Kidney epithelial cell (primary cell): ENCODE data around the gene EMD. TPM values are rescaled to one million over a fixed set of nuclear protein-coding genes. Genes with fewer than 3 reads are reported as not detected.
"Not testable (repeated sequence)": the region's sequence is repeated elsewhere in the genome, so short reads cannot be mapped to it uniquely, and the experiment has no call there.

Experiments
- DNase-seq: peaks from one replicate; pipeline ENCODE4 v3.0.0-alpha.2; 2010; ENCODE audit warnings: low read depth
- H3K27me3 ChIP-seq: 2 replicates; pipeline ENCODE4 v1.6.0; 2011; ENCODE audit warnings: low read length; ENCODE audit not compliant: control insufficient read depth, insufficient read depth
- H3K36me3 ChIP-seq: 2 replicates; pipeline ENCODE4 v1.5.1; 2011; ENCODE audit warnings: low read length; ENCODE audit not compliant: control insufficient read depth, insufficient read depth
- H3K4me3 ChIP-seq: 2 replicates; pipeline ENCODE4 v1.5.1; 2011; ENCODE audit warnings: low read depth, mild to moderate bottlenecking, control low read depth, low read length
- CTCF ChIP-seq: IDR thresholded peaks from 2 replicates; pipeline ENCODE4 v1.5.1; 2011; ENCODE audit warnings: mild to moderate bottlenecking, moderate library complexity, low read length, control low read depth, inconsistent platforms; ENCODE audit not compliant: insufficient read depth, poor library complexity, severe bottlenecking
- total RNA-seq: library from RNA; depleted of rRNA; stranded (reverse); fragments of >200 nt; gene quantifications from 2 replicates; pipeline ENCODE4 v1.2.3, GENCODE V29; 2015

The EMD gene
- total RNA-seq, 1 donor from 2014 or later = 56.2 TPM

- DNase-seq = peak; percentile 71
- Histone ChIP-seq H3K36me3 (peaks cover 2% of the 10 kb centered on the region), H3K4me3 (peak within 1 kb of the TSS; percentile 96), H3K27me3 (no peaks in the 10 kb centered on the region)
- TF ChIP-seq CTCF = no peak
Measured at GRCh38 chrX:154397888-154398667, 19.0 kb downstream of the EMD start, which contains the start of gene RPL10. TSS of gene RPL10 (plus strand) at chrX:154398377. CDS start at chrX:154398520, 143 bp downstream.

DNA sequence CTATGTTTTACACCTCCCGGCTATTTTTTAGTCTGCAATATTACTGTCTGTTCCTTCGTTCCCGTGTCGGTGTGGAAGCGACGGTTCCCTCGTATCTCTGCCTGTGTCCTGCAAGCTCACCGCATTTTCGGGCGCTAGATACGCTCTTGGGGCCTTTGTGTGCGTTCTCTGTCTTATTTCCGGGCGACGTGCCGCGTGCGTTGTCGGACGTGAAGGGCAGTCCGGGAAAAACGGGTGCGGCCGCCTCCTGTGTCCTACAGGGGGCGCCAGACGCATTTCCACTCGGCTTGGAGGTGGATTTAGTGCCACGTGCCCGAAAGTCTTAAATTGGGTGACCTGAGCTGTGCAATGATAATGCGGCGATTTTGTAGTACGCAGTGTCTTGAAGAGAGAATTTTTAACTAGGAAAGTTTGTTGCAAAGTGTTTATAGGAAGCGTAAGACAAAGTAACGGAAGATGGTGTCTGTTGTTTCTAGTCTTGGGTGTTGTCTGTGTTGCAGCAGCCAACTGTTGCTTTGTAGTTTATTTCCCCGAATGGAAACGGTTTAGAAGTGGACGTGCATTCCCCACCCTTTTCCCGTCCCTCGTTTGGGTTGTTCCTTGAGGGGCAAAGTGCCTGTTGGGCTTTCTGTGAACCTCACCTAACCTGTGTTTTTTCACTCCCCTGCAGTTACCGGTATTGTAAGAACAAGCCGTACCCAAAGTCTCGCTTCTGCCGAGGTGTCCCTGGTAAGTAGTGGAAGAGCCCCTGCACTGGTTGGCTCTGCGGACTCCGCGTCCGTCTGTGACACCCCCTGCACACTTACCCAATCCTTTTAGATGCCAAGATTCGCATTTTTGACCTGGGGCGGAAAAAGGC, 19.8 kb downstream of the EMD start:
- Histone ChIP-seq H3K27me3 (no peaks in the 10 kb centered on the region), H3K36me3 (peaks cover 2% of the 10 kb centered on the region), H3K4me3 (peak overlapping the region; percentile 96)
- peak; percentile 77 for TF ChIP-seq CTCF
- DNase-seq = no peak

- Histone ChIP-seq H3K4me3 (peak overlapping the region; percentile 96), H3K36me3 (peaks cover 2% of the 10 kb centered on the region), H3K27me3 (no peaks in the 10 kb centered on the region)
- TF ChIP-seq CTCF = no peak
- no peak for DNase-seq
Measured at GRCh38 chrX:154399527-154400368, 20.7 kb downstream of the EMD start.

DNA sequence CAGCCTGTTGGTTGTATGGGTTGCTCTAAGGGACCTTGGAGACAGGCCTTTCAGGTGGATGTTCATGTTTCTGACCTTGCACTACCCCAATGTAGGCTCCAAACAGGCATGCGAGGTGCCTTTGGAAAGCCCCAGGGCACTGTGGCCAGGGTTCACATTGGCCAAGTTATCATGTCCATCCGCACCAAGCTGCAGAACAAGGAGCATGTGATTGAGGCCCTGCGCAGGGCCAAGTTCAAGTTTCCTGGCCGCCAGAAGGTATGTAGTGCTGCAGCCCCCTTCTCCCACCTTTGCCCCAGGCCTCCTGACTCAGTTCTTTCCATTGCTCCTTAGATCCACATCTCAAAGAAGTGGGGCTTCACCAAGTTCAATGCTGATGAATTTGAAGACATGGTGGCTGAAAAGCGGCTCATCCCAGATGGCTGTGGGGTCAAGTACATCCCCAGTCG, 21.3 kb downstream of the EMD start:
- H3K36me3 ChIP-seq, H3K4me3 ChIP-seq, DNase-seq, H3K27me3 ChIP-seq: not testable (repeated sequence)

- no peaks in the 10 kb centered on the region for H3K27me3 ChIP-seq
- no peak for DNase-seq
- no peak overlapping the region for H3K4me3 ChIP-seq
- H3K36me3 ChIP-seq = peaks cover 2% of the 10 kb centered on the region
- no peak for TF ChIP-seq CTCF
Measured at GRCh38 chrX:154401045-154401799, 22.1 kb downstream of the EMD start.
